ENCODE data around the gene NHLRC1.
"Not testable (repeated sequence)": the region's sequence is repeated elsewhere in the genome, so short reads cannot be mapped to it uniquely, and the experiment has no call there.

NHLRC1 gene
- total RNA-seq = 0.18 to 1.8 (median 0.60) reads per million in 4 experiments

GRCh38 chr6:18122128-18123093 lies at the start of gene NHLRC1:
Gene NHLRC1, minus strand, starts transcription at chr6:18122677. Its CDS starts 71 bp downstream, at chr6:18122606.
- peak; percentile 32 for DNase-seq

DNA sequence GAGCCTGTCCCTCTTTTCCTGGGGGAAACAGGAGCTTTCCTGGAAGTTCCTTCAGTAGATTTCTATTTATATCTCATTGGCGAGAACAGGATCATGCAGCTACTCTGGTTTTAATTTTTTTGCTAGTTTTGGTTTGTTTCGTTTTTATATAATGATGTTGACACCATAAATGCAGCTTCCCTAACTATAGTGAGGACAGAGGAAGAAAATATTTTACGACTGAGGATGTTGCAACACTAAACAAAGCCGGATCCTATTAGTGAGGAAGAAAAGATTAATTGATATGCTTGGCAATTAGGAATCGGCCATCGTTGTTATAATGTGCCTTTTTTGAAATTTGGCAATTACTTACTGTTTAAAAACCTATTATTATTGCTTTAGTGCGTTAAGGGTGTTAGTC lies 49.4 kb upstream of the NHLRC1 start:
- no peak for DNase-seq

DNA sequence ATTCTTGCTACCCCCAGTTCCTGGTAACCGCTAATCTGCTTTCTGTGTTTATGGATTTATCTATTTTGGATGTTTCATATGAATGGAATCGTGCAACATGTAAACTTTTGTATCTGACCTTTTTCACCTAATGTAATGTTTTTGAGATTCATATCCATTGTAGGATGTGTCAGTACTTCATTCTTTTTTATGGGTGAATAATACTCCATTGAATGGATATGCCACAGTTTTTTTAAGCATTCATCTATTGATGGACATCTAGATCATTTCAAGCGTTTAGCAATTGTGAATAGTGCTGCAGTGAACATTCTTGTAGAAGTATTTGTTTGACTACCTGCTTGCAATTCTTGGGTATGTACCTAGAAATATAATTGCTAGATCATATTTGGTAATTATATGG lies 45.8 kb upstream of the NHLRC1 start:
- DNase-seq = no peak

GRCh38 chr6:18166312-18167036 lies 44.0 kb upstream of the NHLRC1 start:
- DNase-seq = no peak

- DNase-seq = no peak
Observed at GRCh38 chr6:18165751-18166150, 43.3 kb upstream of the NHLRC1 start.

DNA sequence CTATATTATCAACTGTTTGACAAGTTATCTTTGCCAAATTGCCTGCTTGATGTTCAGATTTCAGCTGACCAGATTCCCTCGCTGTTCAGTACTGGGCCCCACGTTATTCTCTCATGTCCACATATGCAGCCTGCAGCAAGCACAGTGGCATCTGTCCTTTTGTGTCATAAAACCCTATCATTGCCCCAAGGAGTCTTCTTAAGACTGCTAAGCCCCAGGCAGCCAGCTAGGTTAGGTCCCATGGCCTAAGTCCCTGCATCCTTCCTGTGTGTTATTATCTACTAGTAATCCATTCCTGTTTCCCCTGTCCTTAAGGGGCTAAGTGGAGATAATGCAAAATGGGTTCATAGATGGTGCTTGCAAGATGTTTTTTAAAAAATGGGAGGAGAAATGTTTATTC lies 39.9 kb upstream of the NHLRC1 start:
- no peak for DNase-seq

- no peak for DNase-seq
Observed at GRCh38 chr6:18161431-18161830, 39.0 kb upstream of the NHLRC1 start.

DNA sequence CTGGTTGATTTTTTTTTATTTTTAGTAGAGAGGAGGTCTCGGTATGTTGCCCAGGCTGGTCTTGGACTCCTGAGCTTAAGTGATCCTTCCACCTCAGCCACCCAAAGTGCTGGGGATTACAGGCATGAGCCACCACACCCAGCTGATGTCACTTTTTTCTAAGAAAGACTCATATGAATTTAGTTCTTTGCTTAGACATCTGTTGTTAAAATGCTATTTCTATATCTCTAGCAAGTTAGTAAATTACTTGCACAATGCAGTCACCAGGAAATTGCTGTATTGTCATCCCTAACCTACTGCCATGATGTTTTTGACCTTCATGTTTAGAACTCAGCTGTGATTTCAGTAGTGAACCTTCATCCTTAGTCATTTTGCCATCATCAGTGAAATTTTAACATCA lies 38.4 kb upstream of the NHLRC1 start:
- no peak for DNase-seq

DNA sequence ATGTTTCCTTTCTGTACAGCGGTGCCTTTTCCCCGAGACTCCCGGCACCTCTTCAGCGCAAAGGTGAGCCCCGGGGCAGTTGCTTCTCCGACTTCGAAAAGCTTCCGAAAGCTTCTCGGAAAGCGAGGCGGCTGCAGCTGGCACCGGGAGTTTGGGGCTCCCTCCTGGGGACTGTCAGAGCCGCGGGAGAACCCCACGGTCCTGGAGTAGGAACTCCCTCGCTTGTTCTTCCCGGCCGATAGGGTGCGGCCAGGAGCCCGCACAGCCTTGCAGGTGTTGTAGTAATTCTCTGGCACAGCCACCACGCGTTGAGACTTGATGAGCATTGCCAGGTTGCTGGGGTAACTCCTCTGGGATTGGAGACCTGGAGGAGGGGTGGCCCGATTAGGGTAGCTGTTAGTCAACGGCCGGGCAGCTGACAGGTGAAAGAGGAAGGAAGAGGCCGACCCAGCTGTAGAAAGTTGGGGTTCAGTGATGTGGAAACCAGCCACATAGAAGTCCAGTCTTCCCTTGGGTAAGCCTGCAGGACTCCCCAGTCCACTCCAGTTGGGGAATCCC lies 33.5 kb upstream of the NHLRC1 start:
- peak; percentile 56 for DNase-seq

DNA sequence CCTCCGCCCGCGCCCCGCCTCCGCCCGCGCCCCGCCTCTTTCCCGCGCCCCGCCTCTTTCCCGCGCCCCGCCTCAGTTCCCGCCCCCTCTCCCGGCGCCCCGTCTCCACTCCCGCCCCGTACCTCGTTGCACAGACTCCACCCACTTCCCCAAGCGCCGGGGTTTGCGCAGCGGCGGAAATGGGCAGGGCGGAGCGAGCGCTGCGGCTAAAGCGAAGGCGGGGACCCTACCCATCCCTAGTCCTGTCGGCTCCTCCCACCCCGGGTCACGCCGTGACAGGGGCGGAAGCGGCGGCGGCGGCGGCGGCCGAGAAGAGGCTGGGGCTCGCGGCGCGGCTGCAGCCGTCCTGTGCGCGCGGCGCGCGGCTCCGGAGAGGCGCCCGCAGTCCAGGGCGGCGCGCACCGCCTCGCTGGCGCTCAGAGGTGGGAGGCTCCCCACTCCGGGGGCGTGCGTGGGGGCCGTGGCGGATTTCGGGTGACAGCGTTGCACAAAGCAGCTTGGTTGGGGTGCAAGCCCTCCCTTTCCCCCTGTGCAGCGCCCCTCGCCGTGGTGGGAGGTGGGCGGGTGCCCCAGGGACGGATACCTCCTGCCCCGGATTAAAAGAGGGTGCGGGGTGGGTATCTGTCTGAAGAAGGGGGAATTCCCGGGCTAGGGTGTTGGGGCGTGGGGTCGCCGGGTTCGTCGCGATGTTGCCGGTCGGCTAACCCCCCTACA lies 32.8 kb upstream of the NHLRC1 start, which contains the start of gene KDM1B:
Gene KDM1B (plus strand): TSS at position 273 of the 714 bp plus-strand sequence. CDS start 4,474 bp downstream, outside the sequence.
- DNase-seq = peak; percentile 98

DNA sequence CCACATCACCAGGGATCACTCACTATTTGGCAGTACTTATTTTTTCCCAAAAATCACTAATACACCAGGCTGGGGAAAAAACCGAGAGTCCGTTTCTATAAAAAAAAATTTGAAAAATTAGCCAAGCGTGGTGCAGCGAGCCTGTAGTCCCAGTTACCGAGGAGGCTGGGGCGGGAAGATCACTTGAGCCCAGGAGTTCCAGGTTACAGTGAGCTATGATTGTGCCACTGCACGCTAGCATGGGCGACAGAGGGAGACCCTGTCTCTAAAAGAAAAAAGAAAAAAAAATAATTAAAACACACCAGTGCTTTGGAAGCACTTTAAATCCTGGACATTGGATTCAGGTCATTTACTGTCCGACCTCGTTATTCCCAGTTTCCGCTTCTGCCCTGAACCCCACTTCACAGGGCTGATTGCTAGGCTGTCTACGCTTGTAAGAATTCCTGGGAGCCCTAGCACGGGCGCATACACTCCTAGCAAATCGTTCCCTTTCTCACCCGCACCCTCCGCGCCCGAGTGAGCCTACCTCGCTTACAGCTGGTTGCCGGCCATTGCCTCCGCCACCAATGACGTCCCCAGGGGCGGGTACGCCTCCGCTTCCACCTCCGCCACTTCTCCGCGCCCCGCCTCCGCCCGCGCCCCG lies 32.2 kb upstream of the NHLRC1 start, which contains the start of gene TPMT:
Gene TPMT (minus strand): TSS at position 571 of the 643 bp plus-strand sequence. CDS start 5,950 bp downstream, outside the sequence.
- no peak for DNase-seq

DNA sequence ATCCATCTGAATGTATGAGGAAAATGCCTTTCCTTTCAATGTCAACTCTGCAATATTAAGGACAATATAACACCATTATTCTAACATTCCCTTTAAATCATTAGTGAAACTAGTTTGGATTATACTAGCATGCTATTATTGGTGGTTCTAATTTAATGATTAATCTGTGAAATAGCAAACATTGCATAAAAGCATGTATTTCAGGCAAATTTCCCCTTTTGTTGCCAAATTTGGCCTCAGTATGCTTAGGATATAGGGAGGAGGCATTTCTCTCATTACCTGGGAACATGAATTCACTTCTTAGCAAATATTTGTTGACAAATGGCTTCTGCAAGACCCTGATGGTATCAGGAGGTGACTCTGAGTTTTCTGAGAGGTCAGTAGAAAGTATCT lies 30.8 kb upstream of the NHLRC1 start:
- no peak for DNase-seq

GRCh38 chr6:18151801-18152200 lies 29.3 kb upstream of the NHLRC1 start:
- DNase-seq = no peak

DNA sequence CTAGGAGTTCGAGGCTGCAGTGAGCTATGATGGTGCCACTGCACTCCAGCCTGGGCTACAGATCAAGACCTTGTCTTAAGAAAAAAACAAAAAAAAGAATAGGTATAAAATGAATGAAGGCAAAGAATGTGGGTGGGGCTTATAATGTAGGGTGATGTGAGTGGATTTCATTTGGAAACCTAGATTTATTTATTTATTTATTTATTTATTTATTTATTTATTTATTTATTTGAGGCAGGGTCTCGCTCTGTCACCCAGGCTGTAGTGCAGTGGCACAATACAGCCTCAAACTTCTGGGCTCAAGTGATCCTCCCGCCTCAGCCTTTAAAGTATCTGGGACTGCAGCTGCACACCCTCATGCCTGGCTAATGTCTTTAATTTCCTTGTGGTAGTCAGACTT lies 28.9 kb upstream of the NHLRC1 start:
- DNase-seq = not testable (repeated sequence)

- no peak for DNase-seq
Observed at GRCh38 chr6:18148304-18149025, 26.0 kb upstream of the NHLRC1 start.

GRCh38 chr6:18147616-18148015 lies 25.1 kb upstream of the NHLRC1 start:
- DNase-seq = no peak

DNA sequence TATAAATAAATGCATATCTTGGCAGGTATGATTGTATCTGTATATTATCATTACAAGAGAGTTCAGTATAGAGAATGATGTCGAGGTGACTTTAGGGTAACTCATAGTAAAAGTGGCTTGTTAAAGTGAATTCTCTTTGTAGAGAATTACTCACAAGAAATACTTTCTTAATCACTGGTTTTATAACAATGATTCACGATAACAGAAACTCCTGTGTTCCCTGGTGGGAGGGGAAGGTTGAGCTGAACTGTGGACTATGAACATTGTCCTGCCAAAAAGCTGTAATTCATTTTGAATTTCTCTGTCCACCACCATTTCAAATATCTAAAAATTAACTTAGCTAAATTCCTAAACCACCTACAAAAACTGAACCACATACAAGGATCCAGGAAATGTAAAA lies 24.7 kb upstream of the NHLRC1 start:
- no peak for DNase-seq

DNA sequence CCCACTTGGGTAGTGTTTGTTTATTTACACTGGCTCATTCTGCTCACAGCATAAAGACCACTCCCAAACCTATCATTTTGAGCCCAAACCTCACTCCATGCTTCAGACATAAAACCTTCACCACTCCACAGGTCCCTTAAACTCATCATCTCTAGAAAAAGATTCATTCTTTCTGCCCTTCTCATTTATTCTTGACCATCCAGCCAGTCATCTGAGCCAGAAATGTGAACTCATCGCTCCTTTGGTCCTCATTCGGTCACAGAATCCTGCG lies 20.0 kb upstream of the NHLRC1 start:
- DNase-seq = no peak

- DNase-seq = no peak
Observed at GRCh38 chr6:18141805-18142590, 19.5 kb upstream of the NHLRC1 start.

DNA sequence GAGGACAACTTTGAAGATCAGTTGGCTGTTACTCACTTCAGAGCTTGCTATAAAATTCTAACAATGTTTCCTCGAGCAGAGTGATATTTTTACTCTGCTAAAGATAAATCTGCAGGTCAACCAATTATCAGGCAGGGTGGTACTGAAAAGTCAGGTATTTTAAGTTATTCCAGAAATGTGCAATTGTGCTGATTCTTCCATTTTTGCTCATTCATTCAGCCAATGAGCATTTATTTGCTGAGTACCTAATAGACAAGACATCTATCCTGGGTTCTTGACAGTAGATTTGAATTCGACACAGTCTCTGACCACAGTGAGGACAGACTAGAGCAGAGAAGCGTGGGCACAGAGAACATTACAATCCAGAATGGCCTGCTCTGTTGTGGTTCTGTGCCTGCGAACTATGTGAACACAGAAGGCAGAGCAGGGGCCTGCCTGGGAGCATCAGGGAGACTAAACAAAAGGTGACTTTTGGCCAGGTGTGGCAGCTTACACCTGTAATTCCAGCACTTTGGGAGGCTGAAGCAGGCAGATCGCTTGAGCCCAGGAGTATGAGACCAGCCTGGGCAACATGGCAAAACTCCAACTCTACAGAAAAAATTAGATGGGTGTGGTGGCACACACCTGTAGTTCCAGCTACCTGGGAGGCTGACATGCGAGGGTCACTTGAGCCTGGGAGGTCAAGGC lies 17.6 kb upstream of the NHLRC1 start:
- DNase-seq = no peak
